Kidney (tissue), 22 donors: Measurements from ENCODE around the gene PRTN3. TPM values are rescaled to one million over a fixed set of nuclear protein-coding genes. Genes with fewer than 3 reads are reported as not detected.

Experiments
- DNase-seq, 5 donors: peaks; one replicate each; pipeline ENCODE4 v3.0.0-alpha.2; 2013 to 2020
- FAIRE-seq: peaks from 2 replicates; lab custom pipeline; 2012; peaks lifted over from hg19 to GRCh38; lab: Jason Lieb, UNC
- H3K27ac ChIP-seq, 2 donors: one replicate each; pipeline ENCODE4 v1.7.0; 2013; ENCODE audit warnings: low read depth in 2 of 2, low read length in 2 of 2, inconsistent platforms in 1 of 2
- H3K27me3 ChIP-seq: one replicate; pipeline ENCODE4 v1.7.1; 2013; ENCODE audit warnings: low read length, inconsistent platforms; ENCODE audit not compliant: control insufficient read depth, insufficient read depth
- H3K36me3 ChIP-seq, 3 donors: one replicate each; pipeline versions ENCODE4 v1.7.0 to v1.7.1; 2013; ENCODE audit warnings: low read length in 3 of 3, control low read depth in 1 of 3, inconsistent platforms in 1 of 3; ENCODE audit not compliant: insufficient read depth in 3 of 3, control insufficient read depth in 2 of 3
- H3K4me1 ChIP-seq, 3 donors: one replicate each; pipeline versions ENCODE4 v1.7.0 to v1.7.1; 2013; ENCODE audit warnings: low read length in 3 of 3, inconsistent platforms in 1 of 3, low read depth in 1 of 3; ENCODE audit not compliant: control insufficient read depth in 2 of 3, insufficient read depth in 2 of 3
- H3K4me3 ChIP-seq, 3 donors: one replicate each; pipeline versions ENCODE4 v1.7.0 to v1.8.1; 2013; ENCODE audit warnings: low read length in 3 of 3, control low read depth in 1 of 3, inconsistent platforms in 1 of 3
- H3K9ac ChIP-seq, 3 donors: one replicate each; pipeline versions ENCODE4 v1.7.0 to v1.7.1; 2013; ENCODE audit warnings: low read length in 3 of 3, control low read depth in 1 of 3, inconsistent platforms in 1 of 3
- H3K9me3 ChIP-seq, 3 donors: one replicate each; pipeline versions ENCODE4 v1.7.0 to v1.7.1; 2013; ENCODE audit warnings: low read length in 3 of 3, control low read depth in 1 of 3, inconsistent platforms in 1 of 3; ENCODE audit not compliant: control insufficient read depth in 2 of 3, insufficient read depth in 1 of 3
- intact Hi-C: fragments of 100-400 bp; cut with DNase I; formaldehyde crosslinking; loops from one replicate; pipeline ENCODE4 v1.11.1; 2022
- long read RNA-seq, 10 donors: library from polyadenylated mRNA in 1 of 10; unstranded in 1 of 10; transcript quantifications; one replicate each; pipeline ENCODE4 v2.0.0 and lab custom pipeline, GENCODE V29; 2021 to 2026
- polyA plus RNA-seq: library from polyadenylated mRNA; stranded (reverse); fragments of 350-450 nt; fragmentation: Illumina TruSeq; extraction: RNeasy Lipid Tissue Mini Kit (QIAGEN cat#74804); gene quantifications from one replicate; pipeline ENCODE4 v1.2.3, GENCODE V29; 2014; ENCODE audit warnings: low read depth, low replicate concordance; ENCODE audit not compliant: insufficient read depth
- total RNA-seq: library from RNA; stranded (reverse); fragmentation: NEBNext Ultra II Directional; extraction: Animal tissue kit (Norgen Biotek cat#: 25700); gene quantifications from one replicate; pipeline ENCODE4 v1.2.1, GENCODE V29; 2021
- TF ChIP-seq, protein P1 (sequence below): IDR thresholded peaks from 3 replicates; pipeline ENCODE4 v1.5.1; 2012; ENCODE audit warnings: mild to moderate bottlenecking, moderate library complexity, borderline replicate concordance; ENCODE audit not compliant: insufficient read depth; ENCODE audit errors: extremely low read depth
- donor health status: control.
- donor health status: control.
- donor health status: control.
- donor health status: control.
- donor health status: control.
- donor health status: DM: yes; HTN: yes; CAD: no.
- donor health status: Normal renal cell carcinoma (clear cell type).

The PRTN3 gene, protein sequence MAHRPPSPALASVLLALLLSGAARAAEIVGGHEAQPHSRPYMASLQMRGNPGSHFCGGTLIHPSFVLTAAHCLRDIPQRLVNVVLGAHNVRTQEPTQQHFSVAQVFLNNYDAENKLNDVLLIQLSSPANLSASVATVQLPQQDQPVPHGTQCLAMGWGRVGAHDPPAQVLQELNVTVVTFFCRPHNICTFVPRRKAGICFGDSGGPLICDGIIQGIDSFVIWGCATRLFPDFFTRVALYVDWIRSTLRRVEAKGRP
- total RNA-seq (not detected), polyA plus RNA-seq (not detected)
- long read RNA-seq, donor 1, partial matches to known transcripts: 0 of 2 reads
- long read RNA-seq, donor 1, other reads (novel, unspliced or antisense): 0 of 2 reads
- long read RNA-seq, donor 2: 0 reads
- long read RNA-seq, donor 3: 0 reads
- long read RNA-seq, donor 4, partial matches to known transcripts: 0 of 1 reads
- long read RNA-seq, donor 4, other reads (novel, unspliced or antisense): 0 of 1 reads
- long read RNA-seq, donor 5: 0 reads
- long read RNA-seq, donor 6, partial matches to known transcripts: 0 of 1 reads
- long read RNA-seq, donor 6, other reads (novel, unspliced or antisense): 0 of 1 reads
- long read RNA-seq, donor 7: 0 reads
- long read RNA-seq, donor 8, partial matches to known transcripts: 0 of 1 reads
- long read RNA-seq, donor 8, other reads (novel, unspliced or antisense): 0 of 1 reads
- long read RNA-seq, donor 9: 0 reads
- long read RNA-seq, donor 10, partial matches to known transcripts: 0 of 1 reads
- long read RNA-seq, donor 10, other reads (novel, unspliced or antisense): 0 of 1 reads

DNA sequence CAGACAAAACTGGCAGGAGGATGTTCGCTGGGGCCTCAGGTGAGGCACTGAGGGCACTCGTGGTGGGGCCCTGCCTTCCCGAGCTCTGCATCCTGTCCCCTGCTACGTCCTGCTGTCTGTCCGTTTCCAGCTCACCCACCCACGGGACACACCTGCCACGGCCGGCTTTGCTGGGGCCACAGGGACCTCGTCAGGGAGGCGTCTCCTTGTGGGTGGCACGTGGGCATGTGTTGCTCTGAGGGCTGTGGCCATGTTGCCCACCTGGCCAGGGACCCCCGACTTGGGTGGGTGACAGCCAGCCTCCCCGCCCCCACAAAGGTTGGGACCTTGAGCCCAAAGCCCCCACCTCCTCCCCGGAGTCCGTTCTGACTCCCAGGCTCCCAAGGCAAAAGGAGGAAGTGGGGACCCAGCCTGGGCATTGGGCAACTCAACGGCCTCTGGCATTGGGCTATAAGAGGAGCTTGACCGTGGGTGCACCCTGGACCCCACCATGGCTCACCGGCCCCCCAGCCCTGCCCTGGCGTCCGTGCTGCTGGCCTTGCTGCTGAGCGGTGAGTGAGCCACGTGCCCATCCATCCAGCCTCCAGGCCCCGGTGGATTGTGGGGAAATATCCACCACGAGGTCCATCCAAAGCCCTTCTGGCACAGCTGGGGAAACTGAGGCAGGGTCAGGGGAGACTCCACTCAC lies at the start of gene PRTN3:
TSS of gene PRTN3 (plus strand) at position 481 of the 688 bp plus-strand sequence. CDS start at position 491, 10 bp downstream.
- DNase-seq (no peak), FAIRE-seq (no peak)
- Histone ChIP-seq H3K4me1 (peaks cover 0 to 7% (median 0%) of the 10 kb centered on the region in 3 donors), H3K27ac (no peak within 1 kb of the TSS), H3K27me3 (peaks cover 2% of the 10 kb centered on the region), H3K9me3 (no peaks in the 10 kb centered on the region), H3K9ac (no peak within 1 kb of the TSS), H3K36me3 (no peaks in the 10 kb centered on the region), H3K4me3 (no peak within 1 kb of the TSS)
- TF ChIP-seq, protein P1, sequence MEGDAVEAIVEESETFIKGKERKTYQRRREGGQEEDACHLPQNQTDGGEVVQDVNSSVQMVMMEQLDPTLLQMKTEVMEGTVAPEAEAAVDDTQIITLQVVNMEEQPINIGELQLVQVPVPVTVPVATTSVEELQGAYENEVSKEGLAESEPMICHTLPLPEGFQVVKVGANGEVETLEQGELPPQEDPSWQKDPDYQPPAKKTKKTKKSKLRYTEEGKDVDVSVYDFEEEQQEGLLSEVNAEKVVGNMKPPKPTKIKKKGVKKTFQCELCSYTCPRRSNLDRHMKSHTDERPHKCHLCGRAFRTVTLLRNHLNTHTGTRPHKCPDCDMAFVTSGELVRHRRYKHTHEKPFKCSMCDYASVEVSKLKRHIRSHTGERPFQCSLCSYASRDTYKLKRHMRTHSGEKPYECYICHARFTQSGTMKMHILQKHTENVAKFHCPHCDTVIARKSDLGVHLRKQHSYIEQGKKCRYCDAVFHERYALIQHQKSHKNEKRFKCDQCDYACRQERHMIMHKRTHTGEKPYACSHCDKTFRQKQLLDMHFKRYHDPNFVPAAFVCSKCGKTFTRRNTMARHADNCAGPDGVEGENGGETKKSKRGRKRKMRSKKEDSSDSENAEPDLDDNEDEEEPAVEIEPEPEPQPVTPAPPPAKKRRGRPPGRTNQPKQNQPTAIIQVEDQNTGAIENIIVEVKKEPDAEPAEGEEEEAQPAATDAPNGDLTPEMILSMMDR: no peak
- intact Hi-C loops: no loop called here

DNA sequence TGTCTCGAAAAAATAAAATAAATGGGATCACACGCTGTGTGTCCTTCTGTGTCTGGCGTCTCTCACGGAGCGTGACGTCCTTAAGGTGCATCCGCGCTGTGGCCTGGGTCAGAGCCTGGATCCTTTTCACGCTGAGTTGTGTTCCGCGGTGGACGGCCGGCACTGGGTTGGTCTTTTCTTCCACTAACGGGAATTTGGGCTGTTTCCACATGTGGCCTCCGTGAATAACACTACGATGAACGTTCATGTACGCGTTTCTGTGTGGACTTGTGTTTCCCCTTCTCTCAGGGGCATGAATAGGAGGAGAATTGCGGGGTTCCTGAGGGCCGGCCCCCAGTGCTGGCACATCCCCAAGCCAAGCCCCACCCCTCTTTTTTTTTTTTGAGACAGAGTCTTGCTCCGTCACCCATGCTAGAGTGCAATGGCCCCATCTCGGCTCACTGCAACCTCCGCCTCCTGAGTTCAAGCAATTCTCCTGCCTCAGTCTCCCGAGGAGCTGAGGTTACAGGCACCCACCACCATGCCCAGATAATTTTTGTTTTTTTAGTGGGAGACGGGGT lies 49.7 kb upstream of the PRTN3 start:
- peak overlapping the region in 1 of 2 donors; percentile 32 for H3K27ac ChIP-seq
- FAIRE-seq: no peak
- TF ChIP-seq, protein P1: no peak
- no peak overlapping the region for H3K9ac ChIP-seq
- H3K4me1 ChIP-seq: peaks cover 0 to 9% (median 0%) of the 10 kb centered on the region in 3 donors
- peak in 1 of 5 donors; percentile 61 for DNase-seq
- H3K36me3 ChIP-seq: no peaks in the 10 kb centered on the region
- no peaks in the 10 kb centered on the region for H3K27me3 ChIP-seq
- intact Hi-C loops: no loop called here
- H3K9me3 ChIP-seq: no peaks in the 10 kb centered on the region
- H3K4me3 ChIP-seq: no peak overlapping the region

DNA sequence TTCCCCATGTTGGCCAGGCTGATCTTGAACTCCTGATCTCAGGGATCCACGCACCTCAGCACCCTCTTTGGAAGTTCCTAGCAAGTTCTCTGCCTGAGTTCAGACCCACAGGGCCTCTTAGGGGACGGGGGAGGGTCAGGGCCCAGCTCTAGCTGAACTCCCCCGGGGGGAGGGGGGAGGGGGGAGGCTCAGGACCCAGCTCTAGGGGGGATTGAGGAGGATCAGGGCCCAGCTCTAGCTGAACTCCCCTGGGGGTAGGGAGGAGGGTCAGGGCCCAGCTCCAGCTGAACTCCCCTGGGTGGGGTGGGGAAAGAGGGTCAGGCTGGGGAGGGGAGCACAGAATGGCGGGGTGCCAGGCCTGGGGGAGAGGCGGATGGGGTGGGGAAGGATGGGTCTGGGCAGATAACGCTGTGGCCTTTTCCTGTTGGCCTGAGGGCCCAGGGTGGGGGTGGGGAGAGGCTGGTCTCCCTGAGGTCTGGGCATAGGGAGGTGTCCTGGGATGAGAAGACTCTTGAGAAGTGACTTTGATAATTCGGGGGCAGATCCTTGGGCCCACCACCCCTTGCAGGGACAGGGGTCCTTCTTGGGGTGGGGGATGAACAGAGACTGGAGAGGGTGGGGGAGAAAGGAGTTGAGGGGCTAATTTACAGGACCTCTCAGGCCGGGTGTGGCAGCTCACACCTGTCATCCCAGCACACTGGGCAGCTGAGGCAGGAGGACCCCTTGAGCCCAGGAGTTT lies 49.1 kb upstream of the PRTN3 start:
- H3K27ac ChIP-seq: peak overlapping the region; percentile 32 to 65
- FAIRE-seq (no peak), DNase-seq (peak in 2 of 5 donors; percentile 76 to 78)
- peak overlapping the region in 1 of 3 donors; percentile 7 for H3K9ac ChIP-seq
- no peak overlapping the region for H3K4me3 ChIP-seq
- H3K36me3 ChIP-seq: no peaks in the 10 kb centered on the region
- no peaks in the 10 kb centered on the region for H3K27me3 ChIP-seq
- intact Hi-C loops: no loop called here
- TF ChIP-seq, protein P1: no peak
- H3K4me1 ChIP-seq: peaks cover 0 to 9% (median 0%) of the 10 kb centered on the region in 3 donors
- H3K9me3 ChIP-seq: no peaks in the 10 kb centered on the region
